NOMO-1 treated with DMSO at 0.1 percent for 48 hours (cell line): Measurements from ENCODE around the gene GLS.
A peak's percentile ranks its signal among the peaks of the same experiment; 100 is the strongest.

Experiments used
- DNase-seq: peaks from one replicate; lab custom pipeline; 2025; ENCODE audit not compliant: unreplicated experiment; lab: John Stamatoyannopoulos, UW

The GLS gene

DNA sequence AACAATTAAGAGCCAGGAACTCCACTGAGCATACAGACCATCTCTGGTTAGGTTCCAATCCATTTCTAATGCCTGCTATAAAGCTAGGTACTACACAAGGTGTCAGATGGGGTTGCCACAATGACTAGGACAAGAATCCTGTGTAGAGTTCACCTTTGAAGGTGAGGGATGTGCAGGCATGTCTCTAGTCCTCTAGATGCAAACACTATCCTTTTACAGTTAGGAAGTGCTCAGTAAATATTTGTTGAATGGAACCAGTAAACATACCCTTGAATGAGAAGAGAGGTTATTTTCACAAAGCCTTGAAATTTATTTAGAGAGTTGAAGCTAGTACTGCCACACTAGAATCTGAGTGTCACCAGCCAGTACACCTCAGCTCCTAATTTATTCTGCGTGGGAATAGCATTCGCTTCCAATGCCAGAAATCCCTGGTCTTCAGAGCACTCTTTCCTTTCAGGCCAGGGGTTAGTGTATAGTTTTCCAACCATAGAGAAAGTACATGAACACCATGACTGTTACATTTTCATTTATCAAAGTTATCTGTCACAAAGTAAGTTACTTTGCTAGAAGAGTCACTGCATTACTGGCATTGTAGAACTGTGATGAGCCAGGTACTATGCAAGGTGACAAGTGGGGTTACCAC is 85.1 kb downstream of the GLS start:
- DNase-seq = no peak

- DNase-seq = no peak
Measured at GRCh38 chr2:190968522-190968921, 87.9 kb downstream of the GLS start.

DNA sequence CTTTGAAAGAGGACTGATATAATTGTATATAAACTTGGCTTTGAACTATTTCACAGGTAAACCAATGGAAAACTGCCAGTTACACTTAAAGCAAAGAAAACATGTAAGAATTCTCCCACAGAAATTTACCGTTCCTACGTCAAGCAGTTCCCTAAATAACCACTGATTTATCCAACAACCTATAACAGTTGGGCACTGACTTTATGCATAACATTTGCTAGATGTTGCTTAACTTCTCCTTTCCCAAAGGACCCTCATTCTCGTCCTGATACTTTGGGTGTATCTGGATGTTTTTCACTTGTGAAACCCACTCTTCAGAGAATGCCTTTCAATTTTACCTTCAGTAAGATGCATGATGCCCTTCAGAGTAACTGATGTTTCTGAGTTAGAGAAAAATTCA is 89.5 kb downstream of the GLS start:
- DNase-seq = peak; percentile 13

GRCh38 chr2:190970873-190971506 is 90.4 kb downstream of the GLS start:
- DNase-seq = peak; percentile 88

DNA sequence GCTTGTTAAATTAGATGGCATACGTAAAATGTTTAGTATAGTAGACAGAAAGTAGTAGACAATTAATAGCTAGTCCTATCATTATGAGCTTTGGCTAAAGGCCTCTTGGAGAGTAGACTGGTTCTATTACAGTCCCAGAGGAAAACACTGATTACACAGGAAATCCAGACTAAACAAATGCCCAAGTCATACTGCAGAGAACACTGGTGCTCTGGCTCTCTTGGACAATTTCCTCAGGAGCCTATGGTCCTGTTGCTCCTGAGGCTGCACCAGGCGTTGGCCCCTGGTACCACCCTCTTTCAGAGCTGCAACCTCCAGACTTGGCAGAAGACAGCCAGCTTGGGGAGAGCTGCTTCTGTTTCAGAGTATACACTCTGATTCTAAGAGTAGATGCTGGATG is 91.6 kb downstream of the GLS start:
- no peak for DNase-seq

DNA sequence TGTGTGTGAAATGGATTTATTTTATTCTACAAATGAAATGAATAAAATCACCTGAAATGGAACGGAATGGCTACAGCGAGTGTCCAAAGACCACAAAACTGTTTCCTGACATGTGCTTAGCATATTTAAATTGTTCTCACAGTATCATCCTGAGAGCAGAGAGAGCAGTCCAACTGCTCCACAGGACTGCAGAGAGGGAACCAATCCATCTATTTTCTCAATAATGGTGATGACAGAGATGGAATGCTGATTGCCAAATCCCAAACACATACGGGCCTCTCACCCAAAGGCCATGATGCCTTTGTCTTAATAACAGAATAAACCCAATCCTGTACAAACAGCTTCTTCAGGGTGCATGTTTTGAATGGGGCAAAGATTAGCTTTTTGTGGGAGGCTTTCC is 92.2 kb downstream of the GLS start:
- DNase-seq = no peak

DNA sequence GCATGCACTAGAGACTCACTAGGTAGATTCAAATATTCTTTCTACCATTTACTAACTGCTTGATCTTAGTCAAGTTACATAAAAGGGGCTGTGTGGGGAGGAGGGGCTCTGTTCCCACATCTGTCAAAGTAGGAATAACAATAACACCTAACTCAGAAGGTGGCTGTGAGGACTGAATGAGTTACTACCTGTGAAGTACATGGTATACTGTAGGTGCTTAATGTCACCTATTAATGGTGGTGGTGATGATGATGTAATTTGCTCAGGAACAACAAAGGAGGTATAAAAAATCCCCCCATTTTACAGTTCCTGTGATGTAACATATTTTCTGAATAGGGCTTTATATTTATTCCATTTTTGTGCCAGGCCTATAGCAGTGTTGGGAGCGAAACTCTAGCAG is 92.6 kb downstream of the GLS start:
- DNase-seq = no peak

GRCh38 chr2:190973726-190974628 is 93.4 kb downstream of the GLS start:
- DNase-seq = peak; percentile 52

DNA sequence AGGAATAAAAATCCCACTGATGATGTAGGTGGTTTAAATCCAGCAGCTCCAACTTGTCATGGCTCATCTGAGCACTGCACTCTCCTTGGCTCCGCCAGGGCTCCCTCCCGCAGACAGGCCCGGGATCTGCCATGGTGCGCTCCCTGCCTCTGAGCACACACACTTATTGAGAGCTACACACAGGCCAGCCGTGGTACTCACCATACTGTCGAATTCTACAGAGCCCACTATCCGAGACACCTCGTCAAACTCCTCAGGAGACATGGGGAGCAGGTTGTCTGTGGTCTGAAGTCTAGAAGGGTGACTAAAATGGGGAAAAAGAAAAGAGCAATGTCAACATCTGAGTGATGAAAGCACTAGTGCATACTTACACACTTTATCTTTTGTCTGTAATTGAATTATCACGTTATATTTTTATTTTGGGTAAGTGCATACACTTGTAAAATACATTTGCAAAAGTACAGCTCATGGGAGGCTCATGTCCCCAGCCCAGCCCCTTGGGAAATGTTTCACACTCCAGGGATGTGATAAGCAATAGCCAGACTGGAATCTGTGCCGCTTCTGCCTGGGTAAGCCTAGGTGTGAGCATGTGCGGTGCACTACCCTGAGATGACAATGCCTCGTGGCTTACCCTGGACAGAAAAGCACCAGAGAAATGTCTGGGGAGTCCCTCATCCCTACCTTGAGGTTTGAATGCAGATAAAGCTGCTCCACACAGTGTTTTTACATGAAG is 94.2 kb downstream of the GLS start:
- DNase-seq = no peak

GRCh38 chr2:190976521-190976920 is 95.9 kb downstream of the GLS start:
- DNase-seq = no peak

GRCh38 chr2:190977505-190977904 is 96.9 kb downstream of the GLS start:
- no peak for DNase-seq

GRCh38 chr2:190978389-190979053 is 97.9 kb downstream of the GLS start:
- no peak for DNase-seq

- no peak for DNase-seq
Measured at GRCh38 chr2:190979906-190980629, 99.4 kb downstream of the GLS start.

DNA sequence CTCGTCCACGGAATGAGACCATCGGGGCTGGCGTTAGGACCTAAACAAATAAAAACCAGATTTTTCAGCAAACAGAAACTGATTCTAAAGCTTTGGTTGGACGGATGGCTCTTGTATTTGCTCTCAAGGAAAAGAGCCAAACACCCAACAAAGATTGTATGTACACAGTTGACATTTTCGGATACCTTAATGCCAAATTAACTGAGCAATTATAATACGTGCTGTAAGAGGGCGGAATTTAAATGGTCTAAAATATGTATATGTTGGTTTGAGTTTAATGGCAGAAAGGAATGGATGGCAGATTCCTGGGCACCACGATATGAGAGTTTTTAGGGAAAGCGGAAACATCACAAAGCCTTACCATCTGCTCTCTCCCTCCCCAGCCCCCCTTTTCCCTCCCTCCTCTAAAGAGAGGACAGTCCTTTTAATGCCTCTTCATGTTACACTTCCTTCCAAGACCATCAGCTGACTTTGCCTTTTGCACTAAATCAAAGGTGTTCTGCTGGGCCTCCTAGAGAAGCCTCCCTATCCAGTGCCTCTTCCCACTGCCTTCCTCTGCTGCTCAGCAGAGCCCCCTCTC is 100.1 kb downstream of the GLS start:
- DNase-seq = no peak

DNA sequence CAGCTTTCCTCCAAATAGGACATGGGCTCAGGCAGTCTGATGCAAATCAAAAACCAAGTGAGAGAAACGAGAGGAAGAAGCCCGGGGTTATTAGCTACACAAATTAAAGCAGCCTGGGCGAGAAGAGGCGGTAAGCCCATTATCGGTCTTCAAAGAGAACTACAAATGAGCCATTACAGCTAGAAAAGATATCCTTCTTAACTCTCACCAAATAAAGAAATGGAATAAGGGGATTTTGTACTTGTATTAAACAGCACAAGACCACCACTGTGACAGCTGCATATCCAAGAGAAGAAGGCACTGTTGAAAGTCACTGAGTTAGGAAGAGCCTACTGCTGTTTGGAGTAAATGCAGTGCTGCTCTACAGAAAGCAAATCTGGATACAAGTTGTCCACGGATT is 100.7 kb downstream of the GLS start:
- no peak for DNase-seq

DNA sequence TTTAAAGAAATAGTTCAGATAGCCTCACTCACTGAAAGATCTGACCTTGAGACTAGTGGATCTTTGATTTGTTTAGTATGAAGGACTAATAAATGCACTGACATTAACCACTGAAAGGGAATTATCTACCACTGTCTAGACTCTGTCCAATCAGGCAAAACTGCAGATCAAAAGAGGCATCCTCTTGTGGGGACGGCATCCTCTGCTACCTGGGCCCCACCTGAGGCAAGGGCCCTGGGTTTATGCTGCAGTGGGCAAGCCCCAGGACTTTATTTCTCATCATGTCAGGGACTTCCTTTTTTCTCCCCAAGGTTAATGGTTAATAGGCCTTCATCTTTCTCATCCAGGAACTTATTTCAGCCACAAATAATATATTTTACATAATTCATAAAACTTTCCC is 101.1 kb downstream of the GLS start:
- DNase-seq = no peak

- DNase-seq = no peak
Measured at GRCh38 chr2:190982262-190983034, 101.8 kb downstream of the GLS start.

DNA sequence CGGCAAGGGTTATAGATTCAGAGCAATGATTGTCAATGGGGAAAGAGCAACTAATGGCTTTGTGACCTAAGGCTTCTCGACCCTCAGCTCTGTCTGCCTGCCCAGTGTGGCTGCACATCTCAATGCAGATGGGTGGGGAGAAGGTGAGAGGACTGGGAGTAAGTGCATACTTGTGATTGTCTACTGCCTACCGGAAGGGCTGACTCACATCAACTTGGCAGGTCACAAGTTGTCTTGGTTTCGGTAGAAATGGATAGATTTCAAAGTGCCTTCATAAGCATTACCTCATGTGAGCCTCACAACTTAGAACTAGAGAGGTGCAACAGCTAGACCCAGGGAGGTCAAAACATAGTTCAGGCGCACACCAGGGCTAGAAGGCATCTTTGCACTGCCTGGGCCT is 104.0 kb downstream of the GLS start:
- no peak for DNase-seq
